ENCODE results near the gene GMDS. TPM values are rescaled to one million over a fixed set of nuclear protein-coding genes. Genes with fewer than 3 reads are reported as not detected.

The GMDS gene
- total and polyA plus RNA-seq, 2 of the 8 experiments (the other 6 are each of a cell fraction or from before 2014, with no cell fraction given): 16.8 to 50.0 TPM

GRCh38 chr6:1586256-1586655 lies 659.1 kb downstream of the GMDS start:
- ChIA-PET CTCF (ENCODE audit: partially characterized antibody) (interaction anchor here (0.6 to 2.5 kb wide), 3 partner anchors 10 to 1049 kb away, joined by 3 to 13 read pairs (median 4); no protein-coding TSS in a partner anchor), POLR2A (ENCODE audit: partially characterized antibody) (no interaction called here)
- H2BK5ac ChIP-seq (ENCODE audit: low read depth, low read length): no peak overlapping the region
- H3K56ac ChIP-seq (replicated peaks; ENCODE audit: insufficient read length, low read depth, low read length): no peak overlapping the region
- no peak overlapping the region for H2BK15ac ChIP-seq (ENCODE audit: low read length)
- 93% methylated on average over 5 of the region's 7 CpGs; no CpG with 5 or more reads in 1 of the 2 experiments for WGBS, 2 experiments (ENCODE audit: extremely low coverage in 1 of 2, insufficient coverage in 1 of 2, insufficient read length in 1 of 2, insufficient replicate concordance in 2 of 2, low coverage in 1 of 2, low lambda C conversion rate in 2 of 2, missing lambda C conversion rate in 1 of 2)
- H2BK12ac ChIP-seq (ENCODE audit: low read depth, low read length): no peak overlapping the region
- DNase-seq (ENCODE audit: low read depth in 1 of 2, low spot score in 2 of 2) (peak in 1 of 2 experiments; percentile 20), FAIRE-seq (no peak)
- H2BK120ac ChIP-seq (replicated peaks; ENCODE audit: low read depth, low read length): no peak overlapping the region
- no peaks in the 10 kb centered on the region for H3K79me2 ChIP-seq (ENCODE audit: control insufficient read depth in 1 of 2, insufficient read depth in 2 of 2, low read length in 2 of 2)
- H2AFZ ChIP-seq (ENCODE audit: low read length): no peak overlapping the region
- H3K4me3 ChIP-seq (ENCODE audit: extremely low read depth in 1 of 4, insufficient read depth in 2 of 4, low read depth in 3 of 4, low read length in 4 of 4): no peak overlapping the region
- no peak overlapping the region for H2BK20ac ChIP-seq (ENCODE audit: low read length)
- H3K9ac ChIP-seq (replicated peaks in 1 of 4; ENCODE audit: extremely low read depth in 1 of 4, low read depth in 3 of 4, low read length in 3 of 4): no peak overlapping the region
- H4K5ac ChIP-seq (ENCODE audit: insufficient read length, low read depth, low read length): no peak overlapping the region
- H4K91ac ChIP-seq (replicated peaks; ENCODE audit: insufficient read length, low read length): no peak overlapping the region
- H3K14ac ChIP-seq (ENCODE audit: insufficient read length): no peak overlapping the region
- no peaks in the 10 kb centered on the region for H3K27me3 ChIP-seq (replicated peaks in 1 of 4; ENCODE audit: control insufficient read depth in 3 of 4, extremely low read depth in 1 of 4, insufficient read depth in 3 of 4, low read length in 3 of 4)
- H3K27ac ChIP-seq (ENCODE audit: low read depth, low read length): no peak overlapping the region
- peaks cover 0 to 3% of the 10 kb centered on the region in 2 experiments for H4K20me1 ChIP-seq (replicated peaks in 1 of 2; ENCODE audit: control insufficient read depth in 1 of 2, insufficient read depth in 2 of 2, low read length in 2 of 2)
- H3K18ac ChIP-seq (ENCODE audit: extremely low read depth, low read length): no peak overlapping the region
- no peaks in the 10 kb centered on the region for H3K36me3 ChIP-seq (ENCODE audit: control insufficient read depth in 2 of 4, insufficient read depth in 4 of 4, low read length in 3 of 4)
- peaks cover 3% of the 10 kb centered on the region; the same call in 1 of the 2 replicates for H3K23me2 ChIP-seq (ENCODE audit: low read depth, low read length)
- H4K8ac ChIP-seq (ENCODE audit: extremely low read depth, insufficient read depth, low read length): no peak overlapping the region
- H3K9me3 ChIP-seq (ENCODE audit: insufficient read depth in 2 of 2, low read depth in 1 of 2, low read length in 1 of 2): no peaks in the 10 kb centered on the region
- no peak overlapping the region for H3K4ac ChIP-seq (replicated peaks; ENCODE audit: insufficient read length, low read depth, low read length)
- H2AK5ac ChIP-seq (ENCODE audit: low read depth, low read length): no peak overlapping the region
- no peaks in the 10 kb centered on the region for H3K4me1 ChIP-seq (replicated peaks in 1 of 4; ENCODE audit: control insufficient read depth in 3 of 4, insufficient read depth in 4 of 4, low read length in 3 of 4)
- H3K79me1 ChIP-seq (ENCODE audit: low read depth, low read length): no peaks in the 10 kb centered on the region
- H3K23ac ChIP-seq (ENCODE audit: insufficient read length): no peak overlapping the region
- H3K4me2 ChIP-seq (ENCODE audit: insufficient read depth in 1 of 2, low read depth in 2 of 2, low read length in 2 of 2): no peak overlapping the region
- TF ChIP-seq KDM5A (IDR thresholded peaks at IDR 0.05; ENCODE audit: low read length) (no peak), BCL11A (IDR thresholded peaks at IDR 0.05; ENCODE audit: low read depth in 2 of 2, low read length in 2 of 2) (no peak), BRCA1 (IDR thresholded peaks at IDR 0.05; ENCODE audit: low read depth, low read length) (no peak), KDM1A (IDR thresholded peaks at IDR 0.05; ENCODE audit: borderline replicate concordance, low read length) (no peak), CBX8 (IDR thresholded peaks at IDR 0.05; ENCODE audit: borderline replicate concordance, low read depth, low read length) (no peak), TEAD4 (IDR thresholded peaks at IDR 0.05; ENCODE audit: low read depth, low read length) (no peak), POU5F1 (IDR thresholded peaks at IDR 0.05; ENCODE audit: low read depth, low read length) (no peak), CHD1 (IDR thresholded peaks at IDR 0.05; ENCODE audit: low read depth, low read length) (no peak), ZNF274 (IDR thresholded peaks at IDR 0.05; ENCODE audit: borderline replicate concordance, extremely low read depth, low read length) (no peak), SP1 (IDR thresholded peaks at IDR 0.05; ENCODE audit: low read depth, low read length) (no peak), YY1 (IDR thresholded peaks at IDR 0.05; ENCODE audit: low read depth, low read length) (no peak), NANOG (IDR thresholded peaks at IDR 0.05; ENCODE audit: insufficient read depth, low read depth, low read length, poor library complexity, severe bottlenecking) (no peak), TBP (IDR thresholded peaks at IDR 0.05; ENCODE audit: low read depth, low read length) (no peak), ATF3 (IDR thresholded peaks at IDR 0.05; ENCODE audit: insufficient read depth, low read depth, low read length) (no peak), CEBPB (IDR thresholded peaks at IDR 0.05; ENCODE audit: low read depth, low read length) (no peak)
